Measurements from ENCODE around the gene GRIP2. TPM values are rescaled to one million over a fixed set of nuclear protein-coding genes. Genes with fewer than 3 reads are reported as not detected.

GRIP2 gene
- total and polyA plus RNA-seq, 12 donors: 0.09 to 2.5 (median 1.1) TPM

GRCh38 chr3:14461006-14461747 is 79.0 kb downstream of the GRIP2 start:
- peaks cover 8 to 13% of the 10 kb centered on the region in 2 donors for H3K4me1 ChIP-seq (replicated peaks in 1 of 2)
- H3K27ac ChIP-seq: peak overlapping the region in 3 of 5 donors; percentile 45 to 57 (median 48)
- WGBS, 4 donors: 82 to 92% (median 83%) methylated on average over 8 to 13 of the region's 13 CpGs
- no peaks in the 10 kb centered on the region for H3K27me3 ChIP-seq
- H3K9me3 ChIP-seq (replicated peaks in 1 of 3): no peaks in the 10 kb centered on the region
- intact Hi-C loops (cut with DNase I): loop anchor here in 1 of 2 donors (5.0 kb wide), 1 partner anchor 64 kb away; no protein-coding TSS in a partner anchor
- TF ChIP-seq CTCF (IDR thresholded peaks at IDR 0.05) (no peak), POLR2A (IDR thresholded peaks at IDR 0.05) (no peak)
- no peak overlapping the region for H3K4me3 ChIP-seq
- H3K36me3 ChIP-seq (replicated peaks in 1 of 2): peaks cover 0 to 54% of the 10 kb centered on the region in 2 donors
- DNase-seq: no peak

GRCh38 chr3:14460342-14461005 is 79.7 kb downstream of the GRIP2 start:
- peak overlapping the region in 4 of 5 donors; percentile 7 to 67 (median 46) for H3K27ac ChIP-seq
- TF ChIP-seq CTCF (IDR thresholded peaks at IDR 0.05) (no peak), POLR2A (IDR thresholded peaks at IDR 0.05) (no peak)

GRCh38 chr3:14459787-14460186 is 80.4 kb downstream of the GRIP2 start:
- H3K36me3 ChIP-seq (replicated peaks in 1 of 2): peaks cover 0 to 41% of the 10 kb centered on the region in 2 donors
- no peaks in the 10 kb centered on the region for H3K9me3 ChIP-seq (replicated peaks in 1 of 3)
- H3K27ac ChIP-seq: peak overlapping the region in 1 of 5 donors; percentile 45
- DNase-seq: no peak
- no peaks in the 10 kb centered on the region for H3K27me3 ChIP-seq
- H3K4me1 ChIP-seq (replicated peaks in 1 of 2): peaks cover 11 to 13% of the 10 kb centered on the region in 2 donors
- 36 to 89% (median 77%) methylated on average over 3 of the region's 3 CpGs for WGBS, 4 donors
- intact Hi-C loops (cut with DNase I): loop anchor here in 1 of 2 donors (5.0 kb wide), 1 partner anchor 62 kb away; no protein-coding TSS in a partner anchor
- TF ChIP-seq POLR2A (IDR thresholded peaks at IDR 0.05): no peak
- no peak for TF ChIP-seq CTCF (IDR thresholded peaks at IDR 0.05)
- no peak overlapping the region for H3K4me3 ChIP-seq

More at GRCh38 chr3:14460342-14461005, 79.7 kb downstream of the GRIP2 start:
- Histone ChIP-seq H3K4me3 (no peak overlapping the region), H3K27me3 (no peaks in the 10 kb centered on the region), H3K4me1 (replicated peaks in 1 of 2) (peaks cover 8 to 13% of the 10 kb centered on the region in 2 donors), H3K9me3 (replicated peaks in 1 of 3) (no peaks in the 10 kb centered on the region), H3K36me3 (replicated peaks in 1 of 2) (peaks cover 0 to 48% of the 10 kb centered on the region in 2 donors)
- peak; percentile 63 to 87 (median 82) for DNase-seq
- 38 to 66% (median 46%) methylated on average over 7 to 9 of the region's 9 CpGs for WGBS, 4 donors
- intact Hi-C loops (cut with DNase I): loop anchor here in 1 of 2 donors (5.0 kb wide), 1 partner anchor 63 kb away; no protein-coding TSS in a partner anchor

- TF ChIP-seq POLR2A (IDR thresholded peaks at IDR 0.05) (no peak), CTCF (IDR thresholded peaks at IDR 0.05) (no peak)
- Histone ChIP-seq H3K27ac (no peak overlapping the region), H3K4me1 (replicated peaks in 1 of 2) (peaks cover 15 to 16% of the 10 kb centered on the region in 2 donors), H3K36me3 (replicated peaks in 1 of 2) (peaks cover 0 to 37% of the 10 kb centered on the region in 2 donors), H3K9me3 (replicated peaks in 1 of 3) (no peaks in the 10 kb centered on the region), H3K4me3 (no peak overlapping the region), H3K27me3 (no peaks in the 10 kb centered on the region)
- no peak for DNase-seq
- intact Hi-C loops (cut with DNase I): no loop called here
- WGBS, 4 donors: 85 to 95% (median 89%) methylated on average over 1 to 5 of the region's 5 CpGs
Measured at GRCh38 chr3:14459384-14459783, 80.8 kb downstream of the GRIP2 start.
